Measurements from ENCODE around the gene OLIG3.

OLIG3 gene

DNA sequence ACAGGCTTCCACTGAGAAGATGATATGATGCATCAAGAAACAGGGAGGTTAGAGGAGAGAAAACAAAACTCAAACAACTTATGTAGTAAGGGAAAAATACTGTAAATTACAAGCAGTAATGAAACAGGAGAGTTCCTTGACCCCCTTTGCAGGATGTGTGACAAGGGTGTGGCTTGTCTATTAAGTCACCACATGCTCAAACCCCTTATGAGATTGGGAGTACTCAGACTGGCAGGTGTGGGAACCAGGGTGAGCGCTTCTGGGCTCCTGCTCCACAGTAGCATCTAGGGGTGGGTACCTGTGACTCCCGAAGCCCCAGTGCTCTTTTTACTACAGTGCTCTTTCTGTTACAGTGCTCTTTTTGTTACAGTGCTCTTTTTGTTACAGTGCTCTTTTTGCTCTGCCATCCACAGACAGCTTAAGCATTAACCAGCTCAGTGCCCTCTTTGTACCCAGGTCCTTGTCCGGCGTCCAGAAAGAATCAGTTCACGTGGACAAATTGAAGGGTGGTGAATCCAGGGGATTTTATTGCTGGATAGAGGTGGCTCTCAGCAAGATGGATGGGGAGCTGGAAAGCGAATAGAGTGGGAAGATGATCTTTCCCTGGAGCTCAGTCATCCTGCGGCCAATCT is 28.7 kb downstream of the OLIG3 start:
- DNase-seq = no peak

DNA sequence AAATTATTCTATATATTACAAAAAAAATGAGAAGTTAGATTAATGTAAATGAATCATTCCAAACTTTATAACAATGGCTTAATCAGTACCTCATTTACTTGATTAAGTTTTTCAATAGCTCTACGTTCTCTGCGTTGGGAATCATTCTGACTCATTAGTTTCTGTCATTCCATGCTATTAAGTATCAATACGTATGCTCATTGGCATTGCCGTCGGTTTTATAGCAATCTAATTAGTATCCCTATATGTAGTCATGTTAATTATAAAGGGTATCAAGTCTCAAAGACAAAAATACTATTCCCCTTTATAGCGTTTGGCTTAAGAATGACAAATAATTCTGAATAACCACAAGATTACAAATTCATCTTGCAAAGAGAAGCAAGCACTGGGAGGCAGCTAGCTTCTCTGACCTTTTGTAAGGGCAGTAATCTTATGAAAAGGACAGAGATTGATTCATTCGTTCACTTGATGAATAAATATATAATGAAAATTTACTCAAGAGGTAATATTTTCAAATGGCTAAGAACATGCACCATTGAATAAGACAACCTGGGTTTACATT is 41.8 kb downstream of the OLIG3 start:
- DNase-seq = no peak

DNA sequence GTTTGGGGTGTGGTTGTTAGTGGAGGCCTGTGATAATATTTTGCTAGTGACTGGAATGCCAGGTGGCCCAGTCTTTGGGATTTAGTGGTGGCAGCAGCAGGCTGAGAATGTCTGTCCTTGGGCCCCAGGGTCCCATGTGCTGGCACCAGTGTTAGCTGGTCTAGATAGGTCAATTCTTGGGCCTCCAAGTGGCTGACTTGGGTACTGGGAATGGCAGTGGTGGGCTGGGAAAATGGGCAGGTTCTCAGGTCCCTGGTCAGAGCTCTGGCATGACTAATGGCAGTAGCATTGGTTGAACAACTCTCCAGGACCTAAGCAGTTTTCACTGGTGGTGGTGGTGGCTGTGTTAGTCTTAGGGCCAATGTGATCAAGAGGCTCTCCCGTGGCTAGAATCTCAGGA is 50.3 kb downstream of the OLIG3 start:
- DNase-seq = no peak
